Activated T-helper 1 cell treated with anti-CD3 and anti-CD28 coated beads, Interleukin-2, amount 50 U/mL, for 16 hours (primary cell): ENCODE measurements around the gene TMEM200B.
A peak's percentile ranks its signal among the peaks of the same experiment; 100 is the strongest.
"Not testable (repeated sequence)": the region's sequence is repeated elsewhere in the genome, so short reads cannot be mapped to it uniquely, and the experiment has no call there.

Source experiments
- DNase-seq, 2 donors: peaks; one replicate each; pipeline ENCODE4 v3.0.0-alpha.2; 2020; ENCODE audit warnings: low read depth in 1 of 2, low spot score in 1 of 2

TMEM200B gene

DNA sequence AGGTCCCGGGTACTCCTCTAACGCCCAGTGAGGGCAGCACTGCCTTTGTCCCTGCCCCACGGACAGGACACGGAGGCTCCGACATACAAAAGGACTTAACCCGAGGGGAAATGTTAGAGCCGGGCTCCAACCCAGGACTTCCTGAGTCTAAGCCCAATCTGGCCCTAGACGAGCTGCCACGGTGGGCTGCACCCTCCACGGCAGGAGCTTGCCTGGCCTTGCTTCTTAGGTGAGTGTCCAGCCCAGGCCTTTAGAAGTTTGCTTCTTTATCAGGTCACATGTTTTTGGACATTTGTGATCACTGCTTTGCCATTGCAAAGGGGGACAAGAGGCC, 11.0 kb upstream of the TMEM200B start:
- DNase-seq: no peak

GRCh38 chr1:29133861-29134694, 10.4 kb upstream of the TMEM200B start:
- no peak for DNase-seq

DNA sequence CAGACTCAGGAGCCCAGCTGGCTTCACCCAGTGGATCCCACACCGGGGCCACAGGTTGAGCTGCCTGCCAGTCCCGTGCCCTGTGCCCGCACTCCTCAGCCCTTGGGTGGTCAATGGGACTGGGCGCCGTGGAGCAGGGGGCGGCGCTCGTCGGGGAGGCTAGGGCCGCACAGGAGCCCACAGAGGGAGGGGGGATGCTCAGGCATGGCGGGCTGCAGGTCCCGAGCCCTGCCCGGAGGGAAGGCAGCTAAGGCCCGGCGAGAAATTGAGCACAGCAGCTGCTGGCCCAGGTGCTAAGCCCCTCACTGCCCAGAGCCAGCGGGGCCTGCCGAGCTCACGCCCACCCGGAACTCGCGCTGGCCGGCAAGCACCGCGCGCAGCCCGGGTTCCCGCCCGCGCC, 7.4 kb upstream of the TMEM200B start:
- DNase-seq: not testable (repeated sequence)

GRCh38 chr1:29129916-29130315, 6.2 kb upstream of the TMEM200B start:
- no peak for DNase-seq

DNA sequence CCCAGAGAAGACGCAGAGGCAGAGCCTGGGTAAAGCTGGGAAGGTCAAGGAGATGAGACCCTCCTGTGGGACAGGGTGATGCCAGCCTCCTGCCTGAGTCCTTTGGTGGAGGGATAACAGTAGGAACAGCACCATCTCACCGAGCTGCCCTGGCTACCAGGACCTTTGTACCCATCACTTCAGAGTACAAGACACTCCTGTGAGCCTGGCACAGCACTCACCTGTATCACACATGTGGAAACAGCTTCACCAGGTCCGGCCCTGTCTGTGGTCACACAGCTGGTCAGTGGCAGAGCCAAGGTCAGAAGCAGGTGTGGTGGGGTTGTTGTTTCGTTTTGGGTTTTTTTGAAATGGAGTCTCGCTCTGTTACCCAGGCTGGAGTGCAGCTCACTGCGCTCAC, 5.0 kb upstream of the TMEM200B start:
- no peak for DNase-seq

DNA sequence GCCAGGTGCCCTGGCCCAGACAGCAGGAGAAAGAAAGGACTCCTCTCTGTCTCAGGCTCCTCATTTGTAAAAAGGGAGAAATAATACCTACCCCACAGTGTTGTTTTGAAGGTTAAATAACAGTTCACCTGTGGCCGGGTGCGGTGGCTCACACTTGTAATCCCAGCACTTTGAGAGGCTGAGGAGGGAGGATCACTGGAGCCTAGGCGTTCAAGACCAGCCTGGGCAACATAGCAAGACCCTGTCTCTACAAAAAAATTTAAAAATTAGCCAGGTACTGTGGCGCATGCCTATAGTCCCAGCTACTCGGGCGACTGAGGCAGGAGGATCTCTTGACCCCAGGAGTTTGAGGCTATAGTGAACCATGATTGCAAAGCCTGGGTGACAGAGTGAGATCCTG, 2.5 kb upstream of the TMEM200B start:
- no peak for DNase-seq

- DNase-seq: no peak
Measured at GRCh38 chr1:29125788-29126187, 2.1 kb upstream of the TMEM200B start.

- no peak for DNase-seq
Measured at GRCh38 chr1:29125237-29125641, 1.5 kb upstream of the TMEM200B start.

DNA sequence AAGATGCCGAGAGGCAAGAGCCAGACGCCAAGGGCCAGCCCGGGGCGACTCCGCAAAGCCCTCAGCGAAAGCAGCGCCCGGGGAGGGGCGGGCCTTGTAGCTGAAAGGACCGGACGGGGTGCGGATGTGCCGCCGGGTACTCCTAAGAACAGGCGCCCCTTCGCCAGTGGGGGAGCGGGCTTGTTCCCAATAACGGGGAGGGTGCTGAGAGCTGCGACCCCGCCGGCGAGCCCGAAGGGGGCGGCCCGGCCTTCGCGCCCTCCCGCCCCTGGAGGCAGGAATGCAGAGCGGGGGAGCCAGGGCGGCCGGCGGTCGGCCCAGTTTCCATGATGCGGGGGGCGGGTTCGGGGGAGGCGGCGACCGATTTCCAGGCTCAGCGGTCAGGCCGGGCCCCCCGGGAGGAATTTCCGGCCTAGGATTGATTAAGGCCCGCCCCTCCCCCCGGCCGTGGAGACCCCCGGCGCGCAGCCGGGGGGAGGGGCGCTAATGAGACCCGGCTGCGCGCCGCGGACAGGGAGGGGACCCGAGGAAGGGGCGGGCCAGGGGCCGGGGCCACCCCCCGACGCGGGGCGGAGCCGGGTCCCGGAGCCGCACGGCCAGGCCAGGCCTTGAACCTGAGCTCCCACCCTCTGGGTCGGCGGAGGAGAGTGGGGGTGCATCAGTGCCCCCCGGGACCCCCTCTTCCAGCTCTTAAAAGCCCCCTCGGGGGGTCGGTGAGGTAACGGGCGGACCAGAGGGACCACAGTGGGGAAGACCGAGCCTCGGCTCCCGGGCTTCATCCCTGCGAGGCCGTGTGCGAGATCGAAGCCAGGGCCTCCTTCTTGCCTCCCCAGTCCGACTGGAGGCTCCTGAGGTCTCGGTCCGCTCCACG, 898 bp upstream of the TMEM200B start:
- peak; percentile 33 for DNase-seq

- DNase-seq: no peak
Measured at GRCh38 chr1:29123053-29123886, 433 bp downstream of the TMEM200B start.

DNA sequence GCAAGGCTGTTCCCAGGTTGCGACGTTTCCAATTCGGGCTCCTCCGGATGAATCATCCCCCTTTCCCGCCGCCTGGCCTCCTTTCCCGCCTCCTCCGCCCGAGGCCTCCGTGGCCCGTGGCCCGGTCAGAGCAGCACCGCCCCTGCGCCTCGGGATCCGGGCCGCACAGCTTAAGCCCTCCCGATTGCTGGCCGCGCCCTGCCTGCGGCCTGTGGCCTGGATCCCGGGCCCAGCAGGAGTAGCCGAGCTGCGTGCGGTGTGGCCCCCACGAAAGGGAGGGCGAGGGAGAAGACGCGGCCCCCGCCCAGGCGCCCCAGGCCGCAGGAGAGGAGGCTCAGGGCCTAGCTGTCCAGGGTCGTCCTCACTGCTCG, 1.0 kb downstream of the TMEM200B start:
- DNase-seq: no peak

DNA sequence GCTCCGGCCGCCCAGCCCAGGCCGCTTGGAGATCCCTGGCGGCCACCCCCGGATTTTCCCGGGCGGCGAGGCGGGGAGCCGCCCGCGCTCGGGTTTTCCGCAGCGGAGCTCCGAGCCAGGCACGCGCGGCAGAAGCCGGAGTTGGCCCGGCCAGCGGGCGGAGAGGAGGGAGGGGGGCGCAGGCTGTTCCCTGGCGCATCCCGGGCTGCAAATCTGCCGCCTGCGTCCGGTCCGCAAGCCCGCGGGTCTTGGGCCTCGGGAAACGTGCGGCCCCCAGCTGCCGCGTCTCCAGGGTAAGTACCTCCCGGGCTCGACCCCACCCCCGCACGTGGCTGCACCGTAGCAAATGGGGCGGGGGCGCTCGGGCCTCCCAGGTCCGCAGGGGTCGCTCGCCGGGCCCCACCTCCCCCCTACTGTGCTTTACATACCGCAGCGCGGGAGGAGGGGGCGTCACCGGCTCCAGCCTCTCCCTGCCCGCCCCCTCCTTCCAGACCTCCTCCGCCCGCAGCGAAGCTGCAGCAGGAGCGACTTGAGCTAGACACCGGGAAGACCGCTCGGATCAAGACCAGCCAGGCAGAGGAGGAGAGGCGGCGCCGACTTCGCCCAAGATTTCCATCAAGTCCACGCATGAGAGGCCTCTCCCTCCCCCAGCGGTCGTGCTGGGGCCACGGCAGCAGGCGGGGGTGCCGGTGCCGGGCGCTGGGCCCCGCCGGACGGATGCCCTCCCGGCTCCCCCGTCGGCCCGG, 1.6 kb downstream of the TMEM200B start:
- no peak for DNase-seq

DNA sequence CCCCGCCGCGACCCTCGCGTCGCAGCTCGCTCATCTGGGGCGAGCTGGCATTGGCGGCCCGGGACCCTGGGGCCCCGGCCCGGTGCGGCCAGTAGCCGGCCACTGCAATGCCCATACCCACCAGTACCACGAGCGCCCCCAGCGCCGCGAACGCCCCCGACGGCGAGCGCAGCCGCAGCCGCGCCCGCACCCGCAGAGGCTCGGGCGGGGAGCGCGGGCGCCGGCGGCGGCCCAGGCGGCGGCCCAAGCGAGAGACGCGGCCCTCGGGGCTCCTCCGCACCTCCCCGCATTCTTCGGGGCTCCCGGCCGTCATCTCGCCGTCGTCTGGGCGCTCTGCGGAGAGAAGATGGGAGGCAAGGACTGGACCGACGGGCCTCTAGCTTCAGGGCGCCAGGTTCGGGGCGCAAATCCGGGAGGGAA, 2.2 kb downstream of the TMEM200B start:
- DNase-seq: no peak

GRCh38 chr1:29120947-29121485, 2.7 kb downstream of the TMEM200B start:
- peak; percentile 31 to 43 for DNase-seq

GRCh38 chr1:29120367-29120766, 3.3 kb downstream of the TMEM200B start:
- no peak for DNase-seq

GRCh38 chr1:29119121-29119929, 4.4 kb downstream of the TMEM200B start:
- no peak for DNase-seq

GRCh38 chr1:29117381-29117780, 6.3 kb downstream of the TMEM200B start:
- no peak for DNase-seq

DNA sequence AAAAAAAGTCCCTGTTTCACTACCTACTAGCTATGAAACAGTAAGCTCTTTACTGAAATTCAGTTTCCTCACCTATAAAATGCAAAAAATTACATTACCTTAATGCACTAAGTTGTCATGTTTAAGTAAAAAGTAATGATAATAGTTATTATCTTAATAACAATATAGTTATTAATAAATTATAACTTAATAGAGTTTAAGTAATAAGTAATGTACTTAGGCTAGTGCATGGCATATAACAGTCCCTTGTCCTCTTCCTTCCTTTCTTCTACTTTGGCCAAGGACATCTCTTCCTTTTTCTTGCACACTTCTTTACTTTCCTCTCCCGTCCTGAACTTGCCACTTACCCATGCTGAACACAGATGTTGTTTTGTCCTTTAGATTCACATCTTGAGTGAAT, 9.0 kb downstream of the TMEM200B start:
- DNase-seq: no peak

- no peak for DNase-seq
Measured at GRCh38 chr1:29113413-29114117, 10.1 kb downstream of the TMEM200B start.
